Measurements from ENCODE around the gene DUT. TPM values are rescaled to one million over a fixed set of nuclear protein-coding genes. Genes with fewer than 3 reads are reported as not detected.

Gene DUT
- total RNA-seq, 8 experiments from 2014 or later, result 38.3 to 90.9 (median 55.9) TPM

- WGBS, 10 experiments, result 4 to 43% (median 23%) methylated on average over 2 to 8 of the region's 9 CpGs
- no peak overlapping the region for H3K27ac ChIP-seq
- peak overlapping the region; percentile 69 to 96 (median 96) for H3K4me3 ChIP-seq
- peaks cover 0 to 11% of the 10 kb centered on the region in 2 donors for H3K4me1 ChIP-seq (replicated peaks in 1 of 2)
- in situ Hi-C loops (cut with MboI; ENCODE audit: low pct_unique_long_range_greater_than_20kb in 2 of 9, low sequenced_read_pairs in 9 of 9, unreplicated experiment in 9 of 9), result no loop called here
- no peak for ATAC-seq (replicated peaks in 6 of 8)
Observed at GRCh38 chr15:48332642-48333034, 1.4 kb downstream of the DUT start.

GRCh38 chr15:48333540-48333939 is 2.3 kb downstream of the DUT start:
- Histone ChIP-seq H3K4me1 (replicated peaks in 1 of 2) (peaks cover 0 to 11% of the 10 kb centered on the region in 2 donors), H3K27ac (no peak overlapping the region), H3K4me3 (no peak overlapping the region)
- in situ Hi-C loops (cut with MboI; ENCODE audit: low pct_unique_long_range_greater_than_20kb in 2 of 9, low sequenced_read_pairs in 9 of 9, unreplicated experiment in 9 of 9), result no loop called here
- 19 to 64% (median 29%) methylated on average over 1 to 4 of the region's 4 CpGs; no CpG with 5 or more reads in 1 of the 10 experiments for WGBS, 10 experiments
- ATAC-seq (replicated peaks in 6 of 8), result no peak

GRCh38 chr15:48334260-48334659 is 3.0 kb downstream of the DUT start:
- H3K4me3 ChIP-seq, result no peak overlapping the region

GRCh38 chr15:48336940-48337339 is 5.7 kb downstream of the DUT start:
- in situ Hi-C loops (cut with MboI; ENCODE audit: low pct_unique_long_range_greater_than_20kb in 2 of 9, low sequenced_read_pairs in 9 of 9, unreplicated experiment in 9 of 9), result no loop called here
- Histone ChIP-seq H3K4me1 (replicated peaks in 1 of 2) (peaks cover 0 to 3% of the 10 kb centered on the region in 2 donors), H3K27ac (no peak overlapping the region), H3K4me3 (no peak overlapping the region)
- peak in 4 of 8 experiments; percentile 27 to 66 (median 41) for ATAC-seq (replicated peaks in 6 of 8)
- WGBS, 10 experiments, result 58 to 100% (median 70%) methylated on average over 1 to 2 of the region's 2 CpGs; no CpG with 5 or more reads in 4 of the 10 experiments

More at GRCh38 chr15:48334260-48334659, 3.0 kb downstream of the DUT start:
- WGBS, 10 experiments, result 26 to 95% (median 83%) methylated on average over 2 of the region's 2 CpGs; no CpG with 5 or more reads in 3 of the 10 experiments
- H3K4me1 ChIP-seq (replicated peaks in 1 of 2), result peaks cover 0 to 11% of the 10 kb centered on the region in 2 donors
- H3K27ac ChIP-seq, result no peak overlapping the region
- in situ Hi-C loops (cut with MboI; ENCODE audit: low pct_unique_long_range_greater_than_20kb in 2 of 9, low sequenced_read_pairs in 9 of 9, unreplicated experiment in 9 of 9), result no loop called here
- no peak for ATAC-seq (replicated peaks in 6 of 8)

- H3K4me3 ChIP-seq, result no peak overlapping the region
- no peak overlapping the region for H3K27ac ChIP-seq
- peak in 1 of 8 experiments; percentile 56 for ATAC-seq (replicated peaks in 6 of 8)
- in situ Hi-C loops (cut with MboI; ENCODE audit: low pct_unique_long_range_greater_than_20kb in 2 of 9, low sequenced_read_pairs in 9 of 9, unreplicated experiment in 9 of 9), result no loop called here
- 0 to 100% (median 83%) methylated on average over 1 of the region's 1 CpG; no CpG with 5 or more reads in 1 of the 10 experiments for WGBS, 10 experiments
- H3K4me1 ChIP-seq (replicated peaks in 1 of 2), result peaks cover 0 to 1% of the 10 kb centered on the region in 2 donors
Observed at GRCh38 chr15:48337607-48338006, 6.4 kb downstream of the DUT start.

GRCh38 chr15:48340111-48340510 is 8.9 kb downstream of the DUT start:
- H3K27ac ChIP-seq, result no peak overlapping the region
- in situ Hi-C loops (cut with MboI; ENCODE audit: low pct_unique_long_range_greater_than_20kb in 2 of 9, low sequenced_read_pairs in 9 of 9, unreplicated experiment in 9 of 9), result no loop called here
- WGBS, 10 experiments, result 70 to 100% (median 92%) methylated on average over 1 to 4 of the region's 4 CpGs; no CpG with 5 or more reads in 3 of the 10 experiments

GRCh38 chr15:48343865-48344264 is 12.6 kb downstream of the DUT start:
- Histone ChIP-seq H3K4me3 (no peak overlapping the region), H3K27ac (no peak overlapping the region), H3K4me1 (replicated peaks in 1 of 2) (no peaks in the 10 kb centered on the region)
- in situ Hi-C loops (cut with MboI; ENCODE audit: low pct_unique_long_range_greater_than_20kb in 2 of 9, low sequenced_read_pairs in 9 of 9, unreplicated experiment in 9 of 9), result no loop called here
- 47 to 100% (median 83%) methylated on average over 1 to 6 of the region's 6 CpGs for WGBS, 10 experiments
- no peak for ATAC-seq (replicated peaks in 6 of 8)

More at GRCh38 chr15:48340111-48340510, 8.9 kb downstream of the DUT start:
- Histone ChIP-seq H3K4me3 (no peak overlapping the region), H3K4me1 (replicated peaks in 1 of 2) (no peaks in the 10 kb centered on the region)
- ATAC-seq (replicated peaks in 6 of 8), result no peak

GRCh38 chr15:48345516-48345915 is 14.3 kb downstream of the DUT start:
- in situ Hi-C loops (cut with MboI; ENCODE audit: low pct_unique_long_range_greater_than_20kb in 2 of 9, low sequenced_read_pairs in 9 of 9, unreplicated experiment in 9 of 9), result no loop called here
- Histone ChIP-seq H3K4me1 (replicated peaks in 1 of 2) (no peaks in the 10 kb centered on the region), H3K4me3 (no peak overlapping the region), H3K27ac (no peak overlapping the region)
- ATAC-seq (replicated peaks in 6 of 8), result no peak

GRCh38 chr15:48352474-48353072 is 21.3 kb downstream of the DUT start:
- ATAC-seq (replicated peaks in 6 of 8), result peak; percentile 64 to 95 (median 76)
- Histone ChIP-seq H3K4me1 (replicated peaks in 1 of 2) (no peaks in the 10 kb centered on the region), H3K27ac (no peak overlapping the region), H3K4me3 (no peak overlapping the region)
- WGBS, 10 experiments, result 0 to 43% (median 19%) methylated on average over 3 to 6 of the region's 6 CpGs; no CpG with 5 or more reads in 1 of the 10 experiments
- in situ Hi-C loops (cut with MboI; ENCODE audit: low pct_unique_long_range_greater_than_20kb in 2 of 9, low sequenced_read_pairs in 9 of 9, unreplicated experiment in 9 of 9), result loop anchor here in 6 of 9 experiments (25.0 kb wide), 3 partner anchors 460 to 1785 kb away; partner anchors contain the start of gene CEP152 (in 2 of the 6)

GRCh38 chr15:48354694-48355303 is 23.6 kb downstream of the DUT start:
- peak in 1 of 8 experiments; percentile 7 for ATAC-seq (replicated peaks in 6 of 8)
- no peaks in the 10 kb centered on the region for H3K4me1 ChIP-seq (replicated peaks in 1 of 2)
- WGBS, 10 experiments, result 8 to 74% (median 42%) methylated on average over 1 to 7 of the region's 9 CpGs
- no peak overlapping the region for H3K27ac ChIP-seq
- H3K4me3 ChIP-seq, result no peak overlapping the region
- in situ Hi-C loops (cut with MboI; ENCODE audit: low pct_unique_long_range_greater_than_20kb in 2 of 9, low sequenced_read_pairs in 9 of 9, unreplicated experiment in 9 of 9), result loop anchor here in 6 of 9 experiments (25.0 kb wide), 3 partner anchors 458 to 1783 kb away; partner anchors contain the start of gene CEP152 (in 2 of the 6)

GRCh38 chr15:48355377-48355776 is 24.1 kb downstream of the DUT start:
- WGBS, 10 experiments, result 30 to 100% (median 75%) methylated on average over 1 to 5 of the region's 6 CpGs; no CpG with 5 or more reads in 1 of the 10 experiments
- Histone ChIP-seq H3K4me3 (no peak overlapping the region), H3K4me1 (replicated peaks in 1 of 2) (no peaks in the 10 kb centered on the region), H3K27ac (no peak overlapping the region)
- ATAC-seq (replicated peaks in 6 of 8), result peak in 2 of 8 experiments; percentile 34
- in situ Hi-C loops (cut with MboI; ENCODE audit: low pct_unique_long_range_greater_than_20kb in 2 of 9, low sequenced_read_pairs in 9 of 9, unreplicated experiment in 9 of 9), result loop anchor here in 6 of 9 experiments (25.0 kb wide), 3 partner anchors 457 to 1782 kb away; partner anchors contain the start of gene CEP152 (in 2 of the 6)

GRCh38 chr15:48358229-48359152 is 27.3 kb downstream of the DUT start:
- ATAC-seq (replicated peaks in 6 of 8), result peak in 3 of 8 experiments; percentile 39 to 46 (median 42)
- no peak overlapping the region for H3K4me3 ChIP-seq
- WGBS, 10 experiments, result 5 to 72% (median 50%) methylated on average over 1 to 3 of the region's 3 CpGs; no CpG with 5 or more reads in 1 of the 10 experiments
- in situ Hi-C loops (cut with MboI; ENCODE audit: low pct_unique_long_range_greater_than_20kb in 2 of 9, low sequenced_read_pairs in 9 of 9, unreplicated experiment in 9 of 9), result loop anchor here in 6 of 9 experiments (25.0 kb wide), 3 partner anchors 454 to 1779 kb away; partner anchors contain the start of gene CEP152 (in 2 of the 6)
- no peaks in the 10 kb centered on the region for H3K4me1 ChIP-seq (replicated peaks in 1 of 2)
- no peak overlapping the region for H3K27ac ChIP-seq
